CD4-positive, alpha-beta T cell (primary cell): ENCODE results near the gene PIP4K2A. TPM values are rescaled to one million over a fixed set of nuclear protein-coding genes. Genes with fewer than 3 reads are reported as not detected.

Source experiments
- ATAC-seq: fragments of 200-7000 bp; cut with Tn5 transposase; one replicate; pipeline ENCODE4 v1.10.0; 2022; ENCODE audit warnings: mild to moderate bottlenecking; ENCODE audit not compliant: poor library complexity
- CTCF ChIA-PET: fragments of 350-600 bp; sonication (Branson Sonifier 250); formaldehyde crosslinking; loops from one replicate; lab custom pipeline; 2021; ENCODE audit warnings: antibody characterized with exemption, inconsistent platforms; lab: Charles Lee
- POLR2A ChIA-PET: fragments of 350-600 bp; sonication (Branson Sonifier 250); formaldehyde crosslinking; loops from one replicate; lab custom pipeline; 2021; ENCODE audit warnings: antibody characterized with exemption, inconsistent platforms; lab: Charles Lee
- DNase-seq, 14 experiments: peaks; one replicate each; pipeline ENCODE4 v3.0.0-alpha.2; 2013 to 2020; ENCODE audit warnings: mixed read lengths in 2 of 14
- H3K27ac ChIP-seq, 2 donors: one replicate each; pipeline versions ENCODE4 v1.5.1 to v1.7.0; 2013; ENCODE audit warnings: low read length in 2 of 2, low read depth in 1 of 2, mild to moderate bottlenecking in 1 of 2
- H3K27me3 ChIP-seq, 2 experiments: 1 replicate in 1 of 2; 2 replicates in 1 of 2; pipeline versions ENCODE4 v1.6.1 to v1.7.0; 2013; ENCODE audit warnings: low read length in 2 of 2, control low read depth in 1 of 2, mild to moderate bottlenecking in 1 of 2, moderate library complexity in 1 of 2; ENCODE audit not compliant: insufficient read depth in 2 of 2, control insufficient read depth in 1 of 2
- H3K36me3 ChIP-seq: one replicate; pipeline ENCODE4 v1.6.1; 2013; ENCODE audit warnings: low read length, control low read depth; ENCODE audit not compliant: insufficient read depth
- H3K4me1 ChIP-seq: one replicate; pipeline ENCODE4 v1.6.1; 2013; ENCODE audit warnings: low read length, control low read depth; ENCODE audit not compliant: insufficient read depth
- H3K4me3 ChIP-seq: one replicate; pipeline ENCODE4 v1.5.1; 2013; ENCODE audit warnings: mild to moderate bottlenecking, low read length, moderate library complexity
- H3K9me3 ChIP-seq, 2 experiments: 1 replicate in 1 of 2; 2 replicates in 1 of 2; pipeline versions ENCODE4 v1.6.1 to v1.7.0; 2013; ENCODE audit warnings: low read length in 2 of 2, mild to moderate bottlenecking in 2 of 2, control low read depth in 1 of 2, moderate library complexity in 1 of 2; ENCODE audit not compliant: control insufficient read depth in 1 of 2, insufficient read depth in 1 of 2
- H3K27ac Mint-ChIP-seq: one replicate; pipeline ENCODE4 v1.8.0; 2020; ENCODE audit warnings: mixed read lengths
- H3K27me3 Mint-ChIP-seq: one replicate; pipeline ENCODE4 v1.8.0; 2021; ENCODE audit warnings: mixed read lengths
- H3K36me3 Mint-ChIP-seq: one replicate; pipeline ENCODE4 v1.8.0; 2021; ENCODE audit warnings: low read depth, mixed read lengths
- H3K4me1 Mint-ChIP-seq: one replicate; pipeline ENCODE4 v1.8.0; 2021; ENCODE audit warnings: low read depth, mixed read lengths
- H3K4me3 Mint-ChIP-seq: one replicate; pipeline ENCODE4 v1.8.0; 2020; ENCODE audit warnings: mild to moderate bottlenecking, mixed read lengths
- H3K9me3 Mint-ChIP-seq: one replicate; pipeline ENCODE4 v1.8.0; 2020; ENCODE audit warnings: mixed read lengths
- CTCF ChIP-seq: fragments of 200-600 bp; IDR thresholded peaks from one replicate; pipeline ENCODE4 v1.8.0; 2022; ENCODE audit warnings: antibody characterized with exemption, mild to moderate bottlenecking
- intact Hi-C, 2 experiments: fragments of 100-400 bp; cut with DNase I in 1 of 2; cut with micrococcal nuclease in 1 of 2; formaldehyde crosslinking; loops; one replicate each; pipeline versions ENCODE4 v1.15.1 to v1.9.0; 2023 to 2025; cut with DNase I, micrococcal nuclease
- total RNA-seq, 174 experiments: library from RNA in 2 of 174; stranded (reverse) in 2 of 174; gene quantifications; one replicate each; pipeline ENCODE4 v1.2.3 and lab custom pipeline; 2021 to 2026

Gene PIP4K2A
- total RNA-seq, 2 experiments from 2014 or later: 75.4 to 87.2 TPM

DNA sequence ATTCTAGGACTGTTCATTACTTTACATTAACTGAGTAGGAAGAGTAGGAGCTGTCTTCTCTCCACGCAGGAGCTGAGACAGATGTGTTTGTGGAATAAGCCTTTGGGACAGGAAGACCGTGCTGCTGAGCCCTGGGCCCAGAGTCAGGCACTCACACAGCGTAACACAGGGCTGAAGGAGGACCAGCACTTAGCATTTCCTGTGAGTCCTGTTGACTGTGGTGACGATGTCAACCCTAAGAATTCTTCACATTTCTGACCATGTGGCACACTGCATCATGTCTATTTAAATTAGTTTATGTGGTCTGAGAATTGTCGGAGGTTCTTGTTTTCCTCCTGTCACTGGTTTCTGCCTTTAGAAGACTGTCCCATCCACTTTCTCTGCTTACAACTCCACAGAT, 117.2 kb downstream of the PIP4K2A start:
- no peak overlapping the region for H3K4me3 ChIP-seq
- intact Hi-C loops: no loop called here
- Mint-ChIP-seq H3K9me3 (no peaks in the 10 kb centered on the region), H3K4me3 (peak overlapping the region; percentile 8), H3K4me1 (peaks cover 84% of the 10 kb centered on the region), H3K27ac (peak overlapping the region; percentile 72), H3K27me3 (no peaks in the 10 kb centered on the region), H3K36me3 (peaks cover 73% of the 10 kb centered on the region)
- peak overlapping the region in 1 of 2 donors; percentile 1 for H3K27ac ChIP-seq
- ChIA-PET CTCF (interaction anchor here (0.6 to 1.3 kb wide), 4 partner anchors 23 to 644 kb away, joined by 3 to 4 read pairs (median 3); no protein-coding TSS in a partner anchor), POLR2A (no interaction called here)
- no peaks in the 10 kb centered on the region for H3K9me3 ChIP-seq
- peak in 4 of 14 experiments; percentile 27 to 78 (median 56) for DNase-seq
- peaks cover 53% of the 10 kb centered on the region for H3K36me3 ChIP-seq
- peak; percentile 57 for ATAC-seq
- TF ChIP-seq CTCF: no peak
- H3K4me1 ChIP-seq: peaks cover 74% of the 10 kb centered on the region
- no peaks in the 10 kb centered on the region for H3K27me3 ChIP-seq

DNA sequence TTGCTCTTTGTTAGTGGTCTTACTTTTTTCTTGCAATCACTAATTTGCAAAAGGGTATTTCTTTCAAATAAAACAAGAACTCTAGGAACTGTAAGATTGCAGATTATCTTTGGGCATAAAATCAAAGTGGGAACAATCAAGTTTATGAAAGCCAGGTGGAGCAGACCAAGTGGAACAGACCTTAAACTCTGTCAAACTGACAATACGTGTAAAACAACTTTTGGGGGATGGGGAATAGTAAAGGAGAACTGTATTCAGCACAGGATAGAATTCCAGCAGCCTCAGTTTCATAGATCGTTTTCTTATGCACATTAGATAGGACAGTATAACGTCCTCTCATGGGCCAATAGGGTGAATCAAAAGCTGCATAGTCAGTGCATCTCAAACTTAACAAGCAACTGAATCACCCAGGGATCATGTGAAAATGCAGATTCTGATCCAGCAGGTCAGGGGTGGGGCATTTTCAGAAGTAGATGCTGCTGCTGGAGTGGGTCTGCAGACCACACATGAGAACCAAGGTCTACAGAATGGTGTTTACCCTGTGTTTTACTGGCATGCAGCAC, 120.7 kb downstream of the PIP4K2A start:
- TF ChIP-seq CTCF: no peak

DNA sequence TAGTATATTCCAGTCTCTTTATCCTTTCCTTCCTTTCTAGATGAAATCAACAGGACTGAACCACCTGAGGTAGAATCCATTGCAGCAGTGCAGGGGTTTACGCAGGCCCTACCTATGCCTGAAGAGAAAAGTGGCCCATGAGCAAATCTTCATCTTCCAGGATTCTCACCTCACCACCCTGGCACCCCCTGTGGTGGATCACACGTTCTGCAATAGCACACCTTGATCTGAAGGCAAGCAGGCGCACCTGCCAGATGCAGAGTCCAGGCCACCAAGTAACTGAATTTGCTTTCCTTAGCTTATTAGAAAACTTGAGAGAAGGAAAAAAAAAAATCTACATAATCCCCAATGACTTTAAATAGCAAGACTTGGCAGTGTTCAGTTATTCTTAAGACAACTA, 121.4 kb downstream of the PIP4K2A start:
- Histone ChIP-seq H3K27ac (no peak overlapping the region), H3K27me3 (no peaks in the 10 kb centered on the region), H3K4me3 (no peak overlapping the region), H3K36me3 (peaks cover 67% of the 10 kb centered on the region), H3K4me1 (peaks cover 37% of the 10 kb centered on the region), H3K9me3 (no peaks in the 10 kb centered on the region)
- DNase-seq: peak in 1 of 14 experiments; percentile 43
- H3K4me1 Mint-ChIP-seq: peaks cover 78% of the 10 kb centered on the region
- H3K27ac Mint-ChIP-seq: peak overlapping the region; percentile 66
- intact Hi-C loops: no loop called here
- ChIA-PET CTCF (no interaction called here), POLR2A (no interaction called here)
- no peaks in the 10 kb centered on the region for H3K27me3 Mint-ChIP-seq
- H3K4me3 Mint-ChIP-seq: no peak overlapping the region
- H3K9me3 Mint-ChIP-seq: no peaks in the 10 kb centered on the region
- TF ChIP-seq CTCF: no peak
- peaks cover 84% of the 10 kb centered on the region for H3K36me3 Mint-ChIP-seq
- no peak for ATAC-seq

More for the DNA sequence above, 120.7 kb downstream of the PIP4K2A start:
- DNase-seq (no peak), ATAC-seq (no peak)
- H3K4me3 ChIP-seq: no peak overlapping the region
- Mint-ChIP-seq H3K9me3 (no peaks in the 10 kb centered on the region), H3K4me3 (no peak overlapping the region), H3K27me3 (no peaks in the 10 kb centered on the region), H3K36me3 (peaks cover 77% of the 10 kb centered on the region), H3K4me1 (peaks cover 80% of the 10 kb centered on the region), H3K27ac (peak overlapping the region; percentile 66)
- H3K9me3 ChIP-seq: no peaks in the 10 kb centered on the region
- POLR2A ChIA-PET: interaction anchor here (1.4 kb wide), 1 partner anchor 30 kb away, joined by 3 read pairs; no protein-coding TSS in a partner anchor
- H3K36me3 ChIP-seq: peaks cover 60% of the 10 kb centered on the region
- CTCF ChIA-PET: no interaction called here
- no peaks in the 10 kb centered on the region for H3K27me3 ChIP-seq
- intact Hi-C loops: no loop called here
- H3K27ac ChIP-seq: no peak overlapping the region
- H3K4me1 ChIP-seq: peaks cover 43% of the 10 kb centered on the region
